Spleen (tissue), 11 donors: Measurements from ENCODE around the gene ST3GAL3. TPM values are rescaled to one million over a fixed set of nuclear protein-coding genes. Genes with fewer than 3 reads are reported as not detected.

Experiments
- DNase-seq: peaks from one replicate; pipeline ENCODE4 v3.0.0-alpha.2; 2020
- H3K27ac ChIP-seq, 8 donors: fragments of 200-600 bp; sonication (generic) in 7 of 8; 1 replicate in 4 of 8; 2 replicates in 4 of 8; pipeline versions ENCODE4 v1.5.0 to v1.8.0; 2016 to 2021; ENCODE audit warnings: inconsistent platforms in 4 of 8, mild to moderate bottlenecking in 4 of 8, moderate library complexity in 1 of 8
- H3K27me3 ChIP-seq, 7 donors: fragments of 200-600 bp; sonication (generic) in 6 of 7; replicated peaks in 1 of 7; 1 replicate in 4 of 7; 2 replicates in 3 of 7; pipeline versions ENCODE4 v1.5.0 to v1.8.0; 2016 to 2021; ENCODE audit warnings: inconsistent platforms in 3 of 7, mild to moderate bottlenecking in 1 of 7
- H3K36me3 ChIP-seq, 6 donors: fragments of 200-600 bp; sonication (generic) in 5 of 6; 1 replicate in 4 of 6; 2 replicates in 2 of 6; pipeline versions ENCODE4 v1.5.0 to v1.8.0; 2016 to 2021; ENCODE audit warnings: inconsistent platforms in 2 of 6
- H3K4me1 ChIP-seq, 6 donors: fragments of 200-600 bp; sonication (generic) in 5 of 6; 1 replicate in 3 of 6; 2 replicates in 3 of 6; pipeline versions ENCODE4 v1.5.0 to v1.8.0; 2016 to 2021; ENCODE audit warnings: inconsistent platforms in 3 of 6
- H3K4me3 ChIP-seq, 8 donors: fragments of 200-600 bp; sonication (generic) in 7 of 8; 1 replicate in 4 of 8; 2 replicates in 4 of 8; pipeline versions ENCODE4 v1.5.0 to v1.8.0; 2016 to 2021; ENCODE audit warnings: inconsistent platforms in 4 of 8, mild to moderate bottlenecking in 4 of 8, moderate library complexity in 2 of 8
- H3K9me3 ChIP-seq, 8 donors: fragments of 200-600 bp; sonication (generic) in 7 of 8; 1 replicate in 4 of 8; 2 replicates in 4 of 8; pipeline versions ENCODE4 v1.5.0 to v1.8.0; 2016 to 2021; ENCODE audit warnings: inconsistent platforms in 4 of 8
- POLR2A ChIP-seq, 3 donors: fragments of 450-650 bp; IDR thresholded peaks; one replicate each; pipeline ENCODE4 v1.5.1; 2017; ENCODE audit warnings: antibody characterized with exemption in 3 of 3, mild to moderate bottlenecking in 1 of 3
- POLR2AphosphoS5 ChIP-seq, 3 donors: sonication (generic); formaldehyde crosslinking; IDR thresholded peaks; one replicate each; pipeline ENCODE4 v1.5.1; 2017; ENCODE audit warnings: antibody characterized with exemption in 3 of 3
- WGBS, 5 donors: extraction: QIAGEN DNeasy Blood & Tissue Kit in 3 of 5; methylation state at CpG; one replicate each; pipeline versions ENCODE4 v1.1.5 to v1.1.7; 2013 to 2018; 5-methylcytosine and 5-hydroxymethylcytosine counted together
- intact Hi-C: fragments of 100-400 bp; cut with DNase I; formaldehyde crosslinking; loops from one replicate; pipeline ENCODE4 v1.15.0; 2023; ENCODE audit warnings: low total_unique reads
- polyA plus RNA-seq, 3 donors: library from polyadenylated mRNA; stranded (reverse); fragments of 200-250 nt; gene quantifications; one replicate each; pipeline ENCODE4 v1.2.1, GENCODE V29; 2013
- total RNA-seq, 7 donors: library from RNA; depleted of rRNA in 3 of 7; stranded (reverse); fragments of >200 nt in 3 of 7; fragmentation: NEBNext Ultra II Directional in 4 of 7; extraction: Animal tissue kit (Norgen Biotek cat#: 25700) in 4 of 7; gene quantifications; one replicate each; pipeline versions ENCODE4 v1.1.0 to v1.2.1, GENCODE V29; 2016 to 2021
- TF ChIP-seq, protein P1 (sequence below), 11 experiments: fragments of 200-600 bp in 7 of 11; fragments of 450-650 bp in 4 of 11; sonication (generic) in 4 of 11; IDR thresholded peaks in 8 of 11; conservative IDR thresholded peaks in 3 of 11; 1 replicate in 7 of 11; 2 replicates in 4 of 11; pipeline versions ENCODE4 v1.4.0 to v1.8.0; 2016 to 2021; ENCODE audit warnings: antibody characterized with exemption in 11 of 11, inconsistent platforms in 4 of 11, mild to moderate bottlenecking in 1 of 11
- donor health status: healthy with polysubstance abuse.
- donor health status: DM: no; HTN: no; CAD: no; lungs with moderate emphysema.
- donor health status: DM: no; HTN: no; CAD: no.
- donor health status: Bipolar disorder and iron deficiency.
- donor health status: healthy.
- donor health status: DM: no; HTN: no; CAD: no.
- donor health status: DM: yes; HTN: yes; CAD: no.

The ST3GAL3 gene
- total and polyA plus RNA-seq, 10 donors = 6.4 to 34.3 (median 21.0) TPM

DNA sequence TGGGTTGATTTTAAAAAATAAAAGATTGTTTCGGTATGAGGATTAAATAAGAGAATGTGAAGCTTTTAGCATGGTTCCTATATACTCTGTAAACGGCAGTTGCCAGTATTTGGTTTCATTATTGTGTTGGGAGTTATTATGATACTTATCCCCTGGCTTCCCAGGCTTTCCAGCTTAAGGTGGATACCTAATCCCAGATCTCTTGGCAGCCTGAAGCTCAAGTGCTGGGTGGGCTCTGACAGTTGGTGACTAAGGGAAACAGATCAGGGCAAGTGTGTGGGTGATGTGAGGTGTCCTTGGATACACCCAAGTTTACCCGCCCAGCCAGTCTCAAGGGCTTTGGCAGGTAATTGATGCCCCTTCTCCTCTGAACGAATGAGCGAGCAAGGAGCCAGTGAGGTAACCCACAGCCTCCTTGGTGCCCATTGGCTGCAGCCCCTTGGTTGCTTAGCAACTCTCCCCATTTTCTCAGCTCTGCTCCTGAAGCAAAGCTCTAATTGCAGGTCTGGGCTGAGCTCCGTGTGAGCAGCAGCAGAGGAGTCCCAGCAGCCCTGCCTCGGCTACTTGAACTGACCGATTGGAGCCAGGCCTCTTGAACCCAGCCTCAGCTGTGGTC is 245.5 kb downstream of the ST3GAL3 start:
- peaks cover 0 to 55% (median 25%) of the 10 kb centered on the region in 6 donors for H3K36me3 ChIP-seq
- intact Hi-C loops = no loop called here
- no peak overlapping the region for H3K27ac ChIP-seq
- H3K9me3 ChIP-seq = no peaks in the 10 kb centered on the region
- no peak overlapping the region for H3K4me3 ChIP-seq
- peaks cover 6 to 18% (median 10%) of the 10 kb centered on the region in 6 donors for H3K4me1 ChIP-seq
- H3K27me3 ChIP-seq = no peaks in the 10 kb centered on the region
- WGBS, 5 donors = 79 to 86% (median 84%) methylated on average over 6 to 8 of the region's 8 CpGs
- TF ChIP-seq, protein P1, sequence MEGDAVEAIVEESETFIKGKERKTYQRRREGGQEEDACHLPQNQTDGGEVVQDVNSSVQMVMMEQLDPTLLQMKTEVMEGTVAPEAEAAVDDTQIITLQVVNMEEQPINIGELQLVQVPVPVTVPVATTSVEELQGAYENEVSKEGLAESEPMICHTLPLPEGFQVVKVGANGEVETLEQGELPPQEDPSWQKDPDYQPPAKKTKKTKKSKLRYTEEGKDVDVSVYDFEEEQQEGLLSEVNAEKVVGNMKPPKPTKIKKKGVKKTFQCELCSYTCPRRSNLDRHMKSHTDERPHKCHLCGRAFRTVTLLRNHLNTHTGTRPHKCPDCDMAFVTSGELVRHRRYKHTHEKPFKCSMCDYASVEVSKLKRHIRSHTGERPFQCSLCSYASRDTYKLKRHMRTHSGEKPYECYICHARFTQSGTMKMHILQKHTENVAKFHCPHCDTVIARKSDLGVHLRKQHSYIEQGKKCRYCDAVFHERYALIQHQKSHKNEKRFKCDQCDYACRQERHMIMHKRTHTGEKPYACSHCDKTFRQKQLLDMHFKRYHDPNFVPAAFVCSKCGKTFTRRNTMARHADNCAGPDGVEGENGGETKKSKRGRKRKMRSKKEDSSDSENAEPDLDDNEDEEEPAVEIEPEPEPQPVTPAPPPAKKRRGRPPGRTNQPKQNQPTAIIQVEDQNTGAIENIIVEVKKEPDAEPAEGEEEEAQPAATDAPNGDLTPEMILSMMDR (IDR thresholded peaks at IDR 0.05 in 8 of 11, conservative IDR thresholded peaks at IDR 0.05 in 3 of 11) = no peak
- TF ChIP-seq POLR2AphosphoS5 (IDR thresholded peaks at IDR 0.05) = no peak
- no peak for DNase-seq

DNA sequence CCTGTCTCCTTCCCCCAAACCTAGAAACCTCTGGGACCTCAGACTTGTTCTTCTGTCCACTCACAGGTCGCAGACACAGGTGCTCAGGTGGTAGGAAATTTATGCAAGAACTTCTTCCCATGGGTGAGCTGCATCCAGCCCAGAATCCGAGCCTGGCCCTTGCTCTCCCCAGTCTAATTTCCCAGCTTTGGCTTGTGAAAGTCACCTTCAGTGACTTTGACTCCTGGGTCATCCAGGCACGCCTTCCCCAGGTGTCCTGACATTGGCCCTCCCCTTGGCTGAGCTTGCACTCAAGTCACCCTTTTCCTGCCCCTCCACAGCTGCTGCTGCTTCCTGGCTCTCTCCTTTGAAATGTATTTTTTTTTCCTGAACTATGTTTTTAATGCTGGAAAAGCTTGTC is 246.0 kb downstream of the ST3GAL3 start:
- no peak overlapping the region for H3K4me3 ChIP-seq
- intact Hi-C loops = no loop called here

DNA sequence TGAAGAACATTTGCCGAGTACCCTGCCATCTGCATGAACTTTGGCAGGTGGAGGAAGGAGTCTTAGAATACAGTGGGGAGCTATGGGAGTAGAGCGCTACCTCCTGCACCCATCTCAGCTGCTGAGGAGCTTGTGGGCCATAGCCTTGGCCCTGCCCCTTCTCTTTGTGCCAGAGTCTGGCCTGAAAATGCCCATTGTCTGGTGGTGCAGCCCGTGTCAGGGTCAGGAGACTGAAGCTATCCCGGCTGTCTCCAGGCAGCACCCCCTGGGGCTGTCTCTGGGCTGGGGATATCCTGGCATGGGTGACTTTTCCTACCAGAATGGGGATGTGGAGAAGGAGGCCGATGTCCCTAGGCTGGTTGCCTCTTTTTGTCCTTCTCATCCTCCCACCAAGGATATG is 246.7 kb downstream of the ST3GAL3 start:
- intact Hi-C loops = no loop called here
- 85 to 98% (median 92%) methylated on average over 4 to 5 of the region's 5 CpGs for WGBS, 5 donors
- TF ChIP-seq, protein P1 (IDR thresholded peaks at IDR 0.05 in 8 of 11, conservative IDR thresholded peaks at IDR 0.05 in 3 of 11) = no peak
- TF ChIP-seq POLR2AphosphoS5 (IDR thresholded peaks at IDR 0.05) (no peak), POLR2A (IDR thresholded peaks at IDR 0.05) (no peak)
- Histone ChIP-seq H3K4me3 (no peak overlapping the region), H3K27me3 (no peaks in the 10 kb centered on the region), H3K9me3 (no peaks in the 10 kb centered on the region), H3K36me3 (peaks cover 0 to 65% (median 34%) of the 10 kb centered on the region in 6 donors), H3K4me1 (peaks cover 0 to 6% (median 0%) of the 10 kb centered on the region in 6 donors), H3K27ac (no peak overlapping the region)
- DNase-seq = no peak

More for the DNA sequence above, 246.0 kb downstream of the ST3GAL3 start:
- DNase-seq = no peak
- TF ChIP-seq, protein P1 (IDR thresholded peaks at IDR 0.05 in 8 of 11, conservative IDR thresholded peaks at IDR 0.05 in 3 of 11) = no peak
- TF ChIP-seq POLR2AphosphoS5 (IDR thresholded peaks at IDR 0.05) (no peak), POLR2A (IDR thresholded peaks at IDR 0.05) (no peak)
- H3K27me3 ChIP-seq = no peaks in the 10 kb centered on the region
- H3K36me3 ChIP-seq = peaks cover 0 to 60% (median 31%) of the 10 kb centered on the region in 6 donors
- 79 to 89% (median 83%) methylated on average over 3 of the region's 3 CpGs for WGBS, 5 donors
- H3K4me1 ChIP-seq = peaks cover under 1 to 13% (median 5%) of the 10 kb centered on the region in 6 donors
- no peak overlapping the region for H3K27ac ChIP-seq
- no peaks in the 10 kb centered on the region for H3K9me3 ChIP-seq

DNA sequence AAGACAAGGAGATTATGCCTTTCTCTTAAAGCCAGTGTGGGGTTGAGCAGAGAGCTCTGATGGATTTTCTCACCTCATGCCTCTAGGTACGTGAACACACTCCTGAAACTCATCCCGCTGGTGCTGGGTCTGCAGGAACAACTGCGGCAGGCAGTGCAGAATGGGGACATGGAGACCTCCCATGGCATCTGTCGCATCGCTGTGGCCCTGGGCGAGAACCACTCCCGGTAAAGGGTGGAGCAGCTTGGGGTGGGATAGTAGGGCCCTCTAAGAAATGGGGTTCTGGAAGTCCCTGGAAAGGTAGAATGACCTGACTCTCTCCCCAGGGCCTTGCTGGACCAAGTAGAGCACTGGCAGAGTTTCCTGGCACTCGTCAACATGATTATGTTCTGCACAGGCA is 248.9 kb downstream of the ST3GAL3 start:
- H3K4me3 ChIP-seq = no peak overlapping the region
- no peaks in the 10 kb centered on the region for H3K9me3 ChIP-seq
- no peak for DNase-seq
- H3K27me3 ChIP-seq = no peaks in the 10 kb centered on the region
- peaks cover 0 to 65% (median 37%) of the 10 kb centered on the region in 6 donors for H3K36me3 ChIP-seq
- H3K4me1 ChIP-seq = no peaks in the 10 kb centered on the region
- intact Hi-C loops = no loop called here
- TF ChIP-seq, protein P1 (IDR thresholded peaks at IDR 0.05 in 8 of 11, conservative IDR thresholded peaks at IDR 0.05 in 3 of 11) = no peak
- TF ChIP-seq POLR2A (IDR thresholded peaks at IDR 0.05) (no peak), POLR2AphosphoS5 (IDR thresholded peaks at IDR 0.05) (no peak)
- H3K27ac ChIP-seq = no peak overlapping the region
- WGBS, 5 donors = 96 to 99% (median 98%) methylated on average over 8 of the region's 8 CpGs
